ENCODE measurements around the gene IMPA2.

- TF ChIP-seq CTCF (conservative IDR thresholded peaks at IDR 0.05; ENCODE audit: low read depth, low read length) (no peak), EZH2 (IDR thresholded peaks at IDR 0.05; ENCODE audit: borderline replicate concordance, low read depth, low read length, poor library complexity, severe bottlenecking) (no peak)
Measured at GRCh38 chr18:12053289-12053688, 72.0 kb downstream of the IMPA2 start.

Data from A673 (cell line).